ENCODE measurements around the gene OR4F15. TPM values are rescaled to one million over a fixed set of nuclear protein-coding genes. Genes with fewer than 3 reads are reported as not detected.

Gene OR4F15
- total and polyA plus RNA-seq, 2 donors (not counting 1 experiment from before 2014, with no cell fraction given), result not detected

DNA sequence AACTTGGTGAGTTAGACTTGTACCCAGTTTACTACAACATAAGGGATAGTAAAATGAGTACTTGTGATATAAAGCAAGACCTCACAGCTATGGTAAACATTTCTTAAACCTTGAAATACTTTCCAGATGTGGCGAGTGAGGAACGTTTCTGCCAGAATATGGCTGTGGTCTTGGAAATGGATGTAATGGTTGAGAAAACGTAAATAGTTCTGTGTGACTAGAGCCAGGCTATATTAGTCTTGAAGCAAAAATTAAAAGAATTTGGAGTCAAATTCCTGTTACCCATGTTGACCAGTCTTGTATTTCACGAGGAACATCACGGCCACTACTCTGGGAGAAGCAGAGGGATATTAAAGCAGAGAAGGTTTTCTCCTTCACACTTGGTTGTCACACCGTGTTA lies 15.3 kb downstream of the OR4F15 start:
- intact Hi-C loops (cut with micrococcal nuclease), result no loop called here

DNA sequence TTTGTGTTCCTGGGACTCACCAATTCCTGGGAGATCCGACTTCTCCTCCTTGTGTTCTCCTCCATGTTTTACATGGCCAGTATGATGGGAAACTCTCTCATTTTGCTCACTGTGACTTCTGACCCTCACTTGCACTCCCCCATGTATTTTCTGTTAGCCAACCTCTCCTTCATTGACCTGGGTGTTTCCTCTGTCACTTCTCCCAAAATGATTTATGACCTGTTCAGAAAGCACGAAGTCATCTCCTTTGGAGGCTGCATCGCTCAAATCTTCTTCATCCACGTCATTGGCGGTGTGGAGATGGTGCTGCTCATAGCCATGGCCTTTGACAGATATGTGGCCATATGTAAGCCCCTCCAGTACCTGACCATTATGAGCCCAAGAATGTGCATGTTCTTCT lies 16.8 kb downstream of the OR4F15 start:
- no peaks in the 10 kb centered on the region for H3K4me1 Mint-ChIP-seq
- DNase-seq, result no peak

More for the DNA sequence above, 15.3 kb downstream of the OR4F15 start:
- Histone ChIP-seq H3K9me3 (ENCODE audit: control extremely low read depth in 1 of 3, control insufficient read depth in 2 of 3, insufficient read depth in 1 of 3, low read length in 2 of 3) (no peaks in the 10 kb centered on the region), H3K9ac (ENCODE audit: low read length) (no peak overlapping the region), H2AFZ (ENCODE audit: insufficient read depth, low read depth, low read length, poor library complexity, severe bottlenecking) (no peak overlapping the region), H3K27me3 (replicated peaks in 1 of 4; ENCODE audit: control extremely low read depth in 1 of 4, control insufficient read depth in 3 of 4, insufficient read depth in 4 of 4, low read length in 3 of 4) (no peaks in the 10 kb centered on the region), H3K4me3 (ENCODE audit: control extremely low read depth in 1 of 5, extremely low read depth in 1 of 5, insufficient read depth in 1 of 5, low read depth in 2 of 5, low read length in 4 of 5) (no peak overlapping the region), H3K36me3 (replicated peaks in 1 of 2; ENCODE audit: control extremely low read depth in 1 of 2, control insufficient read depth in 1 of 2, extremely low read depth in 1 of 2, insufficient read depth in 2 of 2, low read length in 1 of 2) (no peaks in the 10 kb centered on the region), H3K27ac (ENCODE audit: low read length in 2 of 2) (no peak overlapping the region), H3K4me2 (replicated peaks; ENCODE audit: low read depth, low read length, poor library complexity, severe bottlenecking) (no peak overlapping the region), H3K79me2 (ENCODE audit: control insufficient read depth, insufficient read depth, low read length) (no peaks in the 10 kb centered on the region), H4K20me1 (ENCODE audit: control insufficient read depth, insufficient read depth, low read length, poor library complexity, severe bottlenecking) (no peaks in the 10 kb centered on the region), H3K4me1 (ENCODE audit: control insufficient read depth in 2 of 2, insufficient read depth in 2 of 2, low read length in 2 of 2) (no peaks in the 10 kb centered on the region)
- H3K27me3 Mint-ChIP-seq, result peaks cover 26% of the 10 kb centered on the region
- DNase-seq, result no peak
- ChIA-PET POLR2A (no interaction called here), CTCF (no interaction called here)
- peaks cover 4% of the 10 kb centered on the region for H3K9me3 Mint-ChIP-seq (ENCODE audit: insufficient read depth)
- no peak for TF ChIP-seq EZH2 (IDR thresholded peaks at IDR 0.05; ENCODE audit: borderline replicate concordance, insufficient read depth, low read depth, low read length, poor library complexity, severe bottlenecking)
- TF ChIP-seq CTCF (IDR thresholded peaks at IDR 0.05), result no peak
- H3K27ac Mint-ChIP-seq, result no peak overlapping the region
- no CpG with 5 or more reads among the region's 6 CpGs for WGBS (ENCODE audit: insufficient coverage)
- no peaks in the 10 kb centered on the region for H3K4me1 Mint-ChIP-seq
- no peak overlapping the region for H3K4me3 Mint-ChIP-seq
- no peak for ATAC-seq (ENCODE audit: low read depth)

More for the DNA sequence above, 16.8 kb downstream of the OR4F15 start:
- ChIA-PET CTCF (no interaction called here), POLR2A (no interaction called here)
- no peaks in the 10 kb centered on the region for H4K20me1 ChIP-seq (ENCODE audit: control insufficient read depth, insufficient read depth, low read length, poor library complexity, severe bottlenecking)
- no peak overlapping the region for H3K4me2 ChIP-seq (replicated peaks; ENCODE audit: low read depth, low read length, poor library complexity, severe bottlenecking)
- Mint-ChIP-seq H3K9me3 (ENCODE audit: insufficient read depth) (peaks cover 7% of the 10 kb centered on the region), H3K4me3 (no peak overlapping the region), H3K27me3 (peaks cover 32% of the 10 kb centered on the region), H3K27ac (no peak overlapping the region)
- no peak overlapping the region for H3K4me3 ChIP-seq (ENCODE audit: control extremely low read depth in 1 of 5, extremely low read depth in 1 of 5, insufficient read depth in 1 of 5, low read depth in 2 of 5, low read length in 4 of 5)
- no peaks in the 10 kb centered on the region for H3K4me1 ChIP-seq (ENCODE audit: control insufficient read depth in 2 of 2, insufficient read depth in 2 of 2, low read length in 2 of 2)
- no peaks in the 10 kb centered on the region for H3K27me3 ChIP-seq (replicated peaks in 1 of 4; ENCODE audit: control extremely low read depth in 1 of 4, control insufficient read depth in 3 of 4, insufficient read depth in 4 of 4, low read length in 3 of 4)
- intact Hi-C loops (cut with micrococcal nuclease), result no loop called here
- no peaks in the 10 kb centered on the region for H3K79me2 ChIP-seq (ENCODE audit: control insufficient read depth, insufficient read depth, low read length)
- TF ChIP-seq EZH2 (IDR thresholded peaks at IDR 0.05; ENCODE audit: borderline replicate concordance, insufficient read depth, low read depth, low read length, poor library complexity, severe bottlenecking), result no peak
- TF ChIP-seq CTCF (IDR thresholded peaks at IDR 0.05), result no peak
- peaks cover 0 to 1% (median 0%) of the 10 kb centered on the region in 3 donors for H3K9me3 ChIP-seq (ENCODE audit: control extremely low read depth in 1 of 3, control insufficient read depth in 2 of 3, insufficient read depth in 1 of 3, low read length in 2 of 3)
- no peak overlapping the region for H3K9ac ChIP-seq (ENCODE audit: low read length)
- ATAC-seq (ENCODE audit: low read depth), result no peak
- no peaks in the 10 kb centered on the region for H3K36me3 ChIP-seq (replicated peaks in 1 of 2; ENCODE audit: control extremely low read depth in 1 of 2, control insufficient read depth in 1 of 2, extremely low read depth in 1 of 2, insufficient read depth in 2 of 2, low read length in 1 of 2)
- WGBS (ENCODE audit: insufficient coverage), result 76% methylated on average over 5 of the region's 5 CpGs
- no peak overlapping the region for H3K27ac ChIP-seq (ENCODE audit: low read length in 2 of 2)
- no peak overlapping the region for H2AFZ ChIP-seq (ENCODE audit: insufficient read depth, low read depth, low read length, poor library complexity, severe bottlenecking)
